Stimulated activated CD8-positive, alpha-beta memory T cell treated with anti-CD3 and anti-CD28 coated beads, Interleukin-7, amount 100 ng/mL, for 1 hour (primary cell): Measurements from ENCODE around the gene PRXL2C.
A peak's percentile ranks its signal among the peaks of the same experiment; 100 is the strongest.
"Not testable (repeated sequence)": the region's sequence is repeated elsewhere in the genome, so short reads cannot be mapped to it uniquely, and the experiment has no call there.

Experiments used
- DNase-seq, 2 donors: peaks; one replicate each; pipeline ENCODE4 v3.0.0-alpha.2; 2020; ENCODE audit warnings: low read depth in 2 of 2

Gene PRXL2C, protein sequence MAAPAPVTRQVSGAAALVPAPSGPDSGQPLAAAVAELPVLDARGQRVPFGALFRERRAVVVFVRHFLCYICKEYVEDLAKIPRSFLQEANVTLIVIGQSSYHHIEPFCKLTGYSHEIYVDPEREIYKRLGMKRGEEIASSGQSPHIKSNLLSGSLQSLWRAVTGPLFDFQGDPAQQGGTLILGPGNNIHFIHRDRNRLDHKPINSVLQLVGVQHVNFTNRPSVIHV

DNA sequence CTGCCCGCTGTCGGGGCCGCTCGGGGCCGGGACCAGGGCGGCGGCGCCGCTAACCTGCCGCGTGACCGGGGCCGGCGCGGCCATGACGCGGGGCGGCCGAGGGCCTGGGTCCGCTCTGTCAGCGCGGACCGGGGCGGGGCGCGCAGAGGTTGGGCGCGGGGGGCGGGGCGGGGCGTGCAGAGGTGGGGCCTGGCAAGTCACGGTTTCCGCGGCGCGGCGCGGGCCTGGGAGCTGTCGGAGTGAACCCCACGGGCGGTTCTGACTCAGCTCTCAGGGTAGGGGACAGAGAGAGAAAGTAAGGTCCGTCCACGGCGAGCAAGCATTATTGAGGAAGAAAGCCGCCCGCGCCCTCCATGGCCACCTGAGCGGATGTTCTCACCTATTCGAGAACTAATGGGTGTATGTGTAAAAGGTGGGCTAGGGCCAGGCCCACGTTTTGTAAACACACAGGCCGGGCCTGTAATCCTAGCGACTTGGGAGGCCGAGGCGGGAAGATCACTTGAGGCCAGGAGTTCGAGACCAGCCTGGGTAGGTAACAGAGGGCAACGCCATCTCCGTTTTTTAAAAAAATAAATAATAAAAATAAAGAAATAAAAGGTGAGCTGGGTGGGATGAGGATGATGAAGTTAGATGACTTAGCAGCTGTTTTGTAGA is at the start of gene PRXL2C:
Gene PRXL2C (minus strand): TSS at position 120 of the 654 bp plus-strand sequence. CDS start 36 bp downstream, at position 84.
- DNase-seq: peak; percentile 59 to 75

DNA sequence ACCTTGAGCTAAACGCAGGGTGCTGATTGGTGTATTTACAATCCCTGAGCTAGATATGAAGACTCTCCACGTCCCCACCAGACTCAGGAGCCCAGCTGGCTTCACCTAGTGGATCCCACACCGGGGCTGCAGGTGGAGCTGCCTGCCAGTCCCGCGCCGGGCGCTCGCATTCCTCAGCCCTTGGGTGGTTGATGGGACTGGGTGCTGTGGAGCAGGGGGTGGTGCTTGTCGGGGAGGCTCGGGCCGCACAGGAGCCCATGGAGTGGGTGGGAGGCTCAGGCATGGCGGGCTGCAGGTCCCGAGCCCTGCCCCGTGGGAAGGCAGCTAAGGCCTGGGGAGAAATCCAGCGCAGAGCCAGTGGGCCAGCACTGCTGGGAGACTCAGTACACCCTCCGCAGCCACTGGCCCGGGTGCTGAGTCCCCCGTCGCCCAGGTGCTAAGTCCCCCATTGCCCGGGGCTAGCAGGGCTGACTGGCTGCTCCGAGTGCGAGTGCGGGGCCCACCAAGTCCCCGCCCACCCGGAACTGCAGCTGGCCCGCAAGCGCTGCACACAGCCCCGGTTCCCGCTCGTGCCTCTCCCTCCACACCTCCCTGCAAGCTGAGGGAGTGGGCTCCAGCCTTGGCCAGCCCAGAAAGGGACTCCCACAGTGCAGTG is 45.7 kb upstream of the PRXL2C start:
- not testable (repeated sequence) for DNase-seq

DNA sequence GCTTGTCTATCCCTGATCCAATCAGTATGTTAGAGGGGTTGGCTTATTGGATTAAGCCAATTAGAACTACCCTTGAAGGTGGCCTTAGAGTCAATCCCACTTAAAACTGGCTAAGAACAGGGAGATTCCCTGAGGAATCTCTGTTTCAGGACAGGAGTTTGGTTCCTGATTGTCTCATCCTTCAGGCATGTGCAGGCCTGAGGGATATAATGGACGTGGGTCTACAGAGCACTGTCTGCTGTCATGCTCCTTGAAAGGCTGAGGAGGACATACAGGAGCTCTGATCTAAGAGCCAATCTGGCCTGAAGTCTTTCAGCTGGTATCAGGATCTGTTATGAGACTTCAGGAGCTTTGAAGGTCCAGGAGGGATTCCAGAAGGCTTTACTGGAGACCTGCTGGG is 36.2 kb upstream of the PRXL2C start:
- DNase-seq: no peak

DNA sequence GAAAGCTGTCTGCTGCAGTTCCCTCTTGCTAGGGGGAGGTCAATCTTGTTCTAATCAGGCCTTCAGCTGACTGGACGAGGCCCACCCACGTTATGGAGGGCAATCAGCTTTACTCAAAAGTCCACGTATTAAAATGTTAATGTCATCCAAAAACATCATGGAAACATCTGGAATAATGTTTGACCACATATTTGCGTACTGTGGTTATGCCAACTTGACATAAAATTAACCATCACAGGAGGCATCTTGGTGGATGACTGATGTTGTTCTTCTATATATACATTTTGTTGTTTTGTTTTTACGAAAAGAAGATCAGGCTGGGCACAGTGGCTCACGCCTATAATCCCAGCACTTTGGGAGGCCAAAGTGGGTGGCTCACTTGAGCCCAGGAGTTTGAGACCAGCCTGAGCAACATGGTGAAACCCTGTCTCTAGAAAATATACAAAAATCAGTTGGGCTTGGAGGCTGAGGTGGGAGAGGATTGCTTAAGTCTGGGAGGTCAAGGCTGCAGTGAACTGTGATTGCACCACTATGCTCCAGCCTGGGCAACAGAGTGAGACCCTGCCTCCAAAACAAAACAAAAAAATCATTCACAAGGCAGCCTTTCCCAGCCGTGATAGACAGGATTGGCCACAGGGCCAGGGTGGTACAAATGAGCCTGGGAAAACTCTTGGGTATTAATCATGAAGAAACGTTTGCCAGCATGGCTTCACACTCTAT is 33.8 kb upstream of the PRXL2C start:
- DNase-seq: no peak

DNA sequence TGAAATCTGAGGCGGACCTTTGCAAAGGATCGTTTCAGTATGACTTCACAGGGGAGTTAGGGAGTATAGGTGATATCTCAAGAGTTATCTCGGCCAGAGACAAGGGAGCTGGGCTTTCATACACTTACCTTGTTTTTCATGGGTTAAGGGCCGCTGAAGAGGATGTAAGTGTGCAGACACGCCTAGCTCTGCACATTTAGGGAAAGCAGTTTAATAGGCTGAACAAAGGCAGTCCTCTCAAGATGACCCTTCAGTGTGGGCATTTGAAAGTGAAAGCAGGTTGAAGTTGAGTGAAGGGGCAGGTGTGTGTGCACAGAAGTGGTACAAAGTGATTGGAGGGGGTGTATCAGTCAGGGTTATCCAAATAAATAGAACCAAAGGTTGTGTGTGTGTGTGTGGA is 33.1 kb upstream of the PRXL2C start:
- no peak for DNase-seq

DNA sequence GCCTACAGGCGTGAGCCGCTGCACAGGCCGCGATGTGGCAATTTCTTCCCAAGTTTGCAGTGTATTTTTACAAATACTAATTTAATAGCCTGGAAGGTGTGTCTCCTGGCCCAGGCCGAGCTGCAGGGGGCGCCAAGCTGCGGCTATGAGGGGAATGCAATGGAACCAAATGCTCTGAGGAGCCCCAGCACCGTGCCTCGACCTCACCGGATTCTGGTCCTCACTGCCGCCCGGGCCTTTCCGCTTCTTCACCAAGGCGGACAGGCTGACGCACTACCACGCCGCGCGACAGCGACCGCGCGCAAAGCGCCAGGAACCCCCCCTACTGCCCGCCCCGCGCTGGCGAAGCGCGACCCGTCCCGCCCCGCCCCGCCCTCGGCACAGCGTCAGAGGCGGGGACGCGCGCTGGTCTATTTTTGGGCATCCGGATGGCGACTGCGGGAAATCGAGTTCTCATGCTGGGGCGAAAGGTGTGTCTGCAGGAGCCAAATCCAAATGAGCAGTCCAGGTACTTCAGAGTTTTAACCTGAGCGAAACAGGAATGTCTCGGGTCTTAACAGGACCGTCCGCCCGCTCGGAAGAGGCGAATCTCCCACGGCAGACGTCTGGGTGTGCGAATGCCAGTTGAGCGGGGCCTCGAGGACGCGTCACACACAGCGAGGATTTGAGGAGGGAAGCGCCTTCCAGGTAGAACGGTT is 31.7 kb upstream of the PRXL2C start:
- peak; percentile 37 to 57 for DNase-seq

DNA sequence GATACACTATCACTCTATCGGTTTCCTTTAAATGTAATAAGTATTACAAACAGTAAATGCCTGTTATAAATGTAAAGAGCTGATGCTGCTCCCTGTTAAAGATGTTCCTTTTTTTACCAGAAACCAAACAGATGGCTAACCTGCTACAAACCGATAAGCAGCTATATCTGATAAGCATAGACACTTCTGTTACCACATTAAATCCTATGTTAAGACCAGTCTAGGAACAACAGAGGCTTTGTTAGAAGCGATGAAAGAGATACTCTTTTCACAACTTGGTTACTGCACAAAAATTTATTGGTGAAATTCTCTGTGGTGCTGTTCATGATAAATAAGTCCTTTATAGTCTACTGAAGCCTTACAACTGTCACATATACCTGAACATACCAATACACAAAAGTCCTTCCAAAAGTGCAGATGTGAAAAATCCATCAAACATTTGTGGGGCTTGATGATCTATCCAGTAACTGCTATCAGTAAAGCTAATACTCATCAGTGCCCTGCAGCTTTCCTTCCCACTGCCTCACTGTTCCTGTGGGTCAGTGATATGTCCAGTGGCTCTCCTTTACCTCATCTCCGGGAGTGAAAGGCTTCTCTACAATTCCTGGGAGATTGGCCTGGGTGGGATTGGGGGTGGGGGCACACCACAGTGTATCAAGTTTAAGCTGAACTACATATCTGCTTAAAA is 25.8 kb upstream of the PRXL2C start:
- no peak for DNase-seq

DNA sequence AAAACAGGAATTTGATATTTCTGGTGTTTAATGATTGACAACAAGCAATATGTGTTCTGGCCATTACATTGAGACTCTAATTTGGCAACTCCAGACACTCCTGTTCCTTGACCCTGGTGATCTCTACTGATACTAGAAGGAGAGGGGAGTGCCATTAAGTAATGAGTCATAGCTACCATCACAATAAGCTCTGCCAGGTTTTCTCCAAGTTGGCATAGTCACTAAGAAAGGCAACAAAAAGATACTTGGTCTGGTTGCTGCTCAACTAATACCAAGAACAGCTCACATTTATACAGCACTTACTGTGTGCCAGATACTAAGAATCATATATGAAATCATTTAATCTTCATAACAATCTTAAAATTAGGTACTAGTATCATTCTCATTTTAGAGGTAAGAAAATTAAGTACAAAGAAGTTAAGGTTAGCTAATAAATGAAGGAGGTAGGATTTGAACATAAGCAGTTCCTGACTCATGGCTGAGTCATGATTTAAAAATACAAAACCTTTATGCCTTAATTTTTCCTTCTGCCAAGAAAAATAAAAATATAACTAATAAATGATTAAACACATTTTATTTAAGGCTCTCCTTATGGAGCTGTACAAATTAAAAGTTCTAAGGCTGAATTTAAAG is 19.9 kb upstream of the PRXL2C start:
- DNase-seq: no peak

DNA sequence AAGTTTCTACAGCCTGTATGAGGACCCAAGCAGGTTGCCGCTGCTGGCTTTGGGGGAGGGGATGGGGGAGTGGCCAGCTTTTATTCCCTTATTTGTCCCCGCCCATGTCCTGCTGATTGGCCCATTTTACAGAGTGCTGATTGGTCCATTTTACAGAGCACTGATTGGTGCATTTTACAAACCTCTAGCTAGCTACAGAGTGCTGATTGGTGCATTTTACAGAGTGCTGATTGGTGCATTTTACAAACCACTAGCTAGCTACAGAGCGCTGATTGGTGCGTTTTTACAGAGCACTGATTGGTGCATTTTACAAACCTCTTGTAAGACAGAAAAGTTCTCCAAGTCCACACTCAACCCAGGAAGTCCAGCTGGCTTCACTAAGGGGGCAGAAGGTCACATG is 18.7 kb upstream of the PRXL2C start:
- DNase-seq: not testable (repeated sequence)

DNA sequence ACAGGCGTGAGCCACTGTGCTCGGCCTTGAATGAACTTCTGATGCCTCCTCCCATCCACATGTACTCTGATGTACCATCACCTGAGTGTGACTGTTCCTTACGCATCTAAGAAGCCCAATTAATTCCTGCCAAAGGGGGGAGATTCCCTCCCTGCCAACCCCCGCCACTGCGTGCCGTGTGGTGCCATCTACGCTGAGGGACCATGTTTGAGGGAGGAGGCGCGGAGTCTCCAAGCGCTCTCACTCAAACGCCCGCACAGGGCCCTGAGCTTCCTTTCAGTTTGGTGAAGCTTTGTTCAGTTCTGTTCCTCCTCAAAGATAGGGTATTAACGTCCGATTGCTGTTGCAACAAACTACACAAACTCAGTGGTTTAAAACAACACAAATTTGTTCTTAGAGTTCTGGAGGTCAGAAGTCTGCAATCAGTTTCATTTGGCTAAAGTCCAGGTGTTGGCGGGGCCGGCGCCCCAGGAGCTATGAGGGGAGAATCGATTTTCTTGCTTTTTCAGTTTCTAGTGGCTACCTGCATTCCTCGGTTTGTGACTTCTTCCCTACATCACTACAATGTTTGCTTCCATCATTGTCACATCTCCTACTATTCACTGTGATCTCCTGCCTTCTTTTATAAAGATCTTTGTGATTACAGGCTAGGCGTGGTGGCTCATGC is 13.9 kb upstream of the PRXL2C start:
- DNase-seq: no peak

DNA sequence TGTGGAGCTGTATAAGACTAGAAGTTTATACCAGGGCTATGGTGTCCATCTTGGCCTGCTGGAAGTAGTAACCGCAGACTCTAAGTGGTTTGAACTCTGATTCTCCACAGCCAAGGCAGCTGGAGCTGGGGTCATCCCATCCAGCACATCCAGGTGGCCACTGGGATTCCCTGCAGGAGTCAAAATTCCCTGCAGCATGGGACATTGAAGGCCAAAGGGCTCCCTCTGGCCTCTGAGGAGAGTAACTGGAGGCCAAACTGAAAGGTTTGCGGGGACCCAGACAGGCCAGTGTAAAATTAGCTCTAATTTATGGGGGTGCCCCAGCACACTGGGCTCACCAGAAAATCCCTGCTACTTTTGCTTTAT is 12.2 kb upstream of the PRXL2C start:
- no peak for DNase-seq

DNA sequence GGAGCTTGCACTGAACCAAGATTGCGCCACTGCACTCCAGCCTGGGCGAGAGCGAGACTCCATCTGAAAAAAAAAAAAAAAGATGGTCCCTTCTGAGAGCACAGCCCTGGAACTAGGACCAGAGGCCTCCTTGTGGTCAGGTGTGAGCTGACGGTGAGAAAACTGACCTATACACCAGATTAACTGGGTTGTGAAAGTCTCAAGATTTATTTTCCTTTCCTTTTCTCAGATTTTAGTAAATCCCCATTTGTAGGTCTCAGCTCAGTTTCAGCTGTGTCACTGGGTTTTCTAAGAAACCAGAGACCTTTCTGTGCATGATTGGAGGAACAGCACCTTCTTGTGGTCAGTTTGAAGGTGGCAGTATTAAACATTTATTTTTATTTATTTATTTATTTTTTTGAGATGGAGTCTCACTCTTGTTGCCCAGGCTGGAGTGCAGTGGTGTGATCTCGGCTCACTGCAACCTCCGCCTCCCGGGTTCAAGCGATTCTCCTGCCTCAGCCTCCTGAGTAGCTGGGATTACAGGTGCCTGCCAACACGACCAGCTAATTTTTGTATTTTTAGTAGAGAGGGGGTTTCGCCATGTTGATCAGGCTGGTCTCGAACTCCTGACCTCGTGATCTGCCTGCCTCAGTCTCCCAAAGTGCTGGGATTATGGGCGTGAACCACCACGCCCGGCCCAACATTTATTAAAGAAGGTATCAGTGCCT is 11.7 kb upstream of the PRXL2C start:
- not testable (repeated sequence) for DNase-seq

DNA sequence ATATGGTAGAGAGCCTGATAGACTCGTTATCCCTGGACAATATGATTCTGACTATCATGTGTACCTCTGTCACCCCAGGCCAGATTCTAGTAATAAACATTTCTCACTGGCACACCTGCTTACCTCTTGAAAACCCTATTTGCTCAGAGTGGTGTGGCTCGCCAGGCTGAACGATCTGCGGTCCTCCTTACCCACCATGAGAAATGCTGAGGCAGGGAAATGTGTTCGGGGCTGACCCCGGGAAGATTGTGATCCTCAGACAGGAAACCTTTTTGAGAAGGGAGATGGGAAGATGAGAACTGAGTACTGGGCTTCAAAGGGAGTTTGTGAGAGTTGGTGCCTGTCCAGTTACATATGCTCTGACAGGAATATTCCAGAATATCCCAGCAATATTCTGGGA is 10.7 kb upstream of the PRXL2C start:
- DNase-seq: no peak

DNA sequence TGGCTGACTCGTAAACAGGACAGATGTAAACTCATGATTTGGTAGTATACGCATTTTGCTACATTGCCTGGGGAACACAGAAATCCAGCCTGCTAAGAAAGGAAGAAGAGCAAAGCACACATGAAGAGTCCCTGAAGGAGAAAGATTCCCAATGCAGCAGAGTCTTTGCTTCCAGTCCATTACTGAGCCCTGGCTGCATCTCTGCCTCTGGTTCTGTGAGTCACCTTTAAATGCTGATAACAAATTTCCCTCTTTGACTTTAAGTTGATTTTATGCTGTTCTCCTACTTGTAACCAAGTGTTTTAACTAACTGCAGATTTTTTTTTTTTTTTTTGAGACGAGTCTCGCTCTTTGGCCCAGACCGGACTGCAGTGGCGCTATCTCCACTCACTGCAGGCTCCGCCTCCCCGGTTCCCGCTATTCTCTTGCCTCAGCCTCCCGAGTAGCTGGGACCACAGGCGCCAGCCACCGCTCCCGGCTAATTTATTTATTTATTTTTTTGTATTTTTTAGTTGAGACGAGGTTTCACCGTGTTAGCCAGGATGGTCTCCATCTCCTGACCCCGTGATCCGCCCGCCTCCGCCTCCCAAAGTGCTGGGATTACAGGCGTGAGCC is 8.5 kb upstream of the PRXL2C start:
- no peak for DNase-seq

DNA sequence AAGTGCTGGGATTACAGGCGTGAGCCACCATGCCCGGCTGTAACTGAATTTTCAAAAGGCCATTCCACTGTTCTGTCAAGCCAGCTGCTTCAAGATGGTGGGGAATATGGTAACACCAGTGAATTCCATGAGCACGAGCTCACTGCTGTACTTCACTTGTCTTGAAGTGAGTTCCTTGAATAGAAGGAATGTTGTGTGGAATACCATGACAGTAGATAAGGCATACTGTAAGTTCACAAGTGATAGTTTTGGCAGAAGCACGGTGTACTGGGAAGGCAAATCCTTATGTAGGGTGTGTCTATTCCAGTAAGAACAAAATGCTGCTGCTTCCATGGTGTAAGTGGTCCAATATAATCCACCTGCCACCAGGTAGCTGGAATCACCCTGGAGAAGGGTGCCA is 6.6 kb upstream of the PRXL2C start:
- no peak for DNase-seq

DNA sequence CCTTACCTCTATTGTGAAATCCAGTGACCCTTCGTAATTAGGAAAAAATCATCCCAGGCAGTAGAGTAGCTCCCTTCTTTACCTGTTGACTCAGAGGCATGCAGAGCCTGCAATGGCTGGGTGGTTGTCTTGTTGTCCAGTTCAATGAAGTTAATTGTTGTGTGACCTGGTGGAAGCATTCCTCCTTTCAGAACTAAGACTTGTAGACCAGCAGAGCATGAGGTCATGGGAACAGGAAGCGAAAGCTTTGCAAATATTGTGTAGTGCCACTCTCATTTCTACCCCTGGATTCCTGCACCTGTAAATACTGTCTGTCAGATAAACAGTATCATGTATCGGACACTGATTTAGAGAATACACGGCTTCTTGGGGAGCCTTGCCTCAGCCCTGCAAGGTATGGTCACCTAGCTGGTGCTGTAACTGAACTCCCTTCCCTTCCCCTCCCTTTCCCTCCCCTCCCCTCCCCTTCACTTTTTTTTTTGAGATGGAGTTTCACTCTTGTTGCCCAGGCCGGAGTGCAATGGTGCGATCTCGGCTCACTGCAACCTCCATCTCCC is 5.7 kb upstream of the PRXL2C start:
- no peak for DNase-seq

DNA sequence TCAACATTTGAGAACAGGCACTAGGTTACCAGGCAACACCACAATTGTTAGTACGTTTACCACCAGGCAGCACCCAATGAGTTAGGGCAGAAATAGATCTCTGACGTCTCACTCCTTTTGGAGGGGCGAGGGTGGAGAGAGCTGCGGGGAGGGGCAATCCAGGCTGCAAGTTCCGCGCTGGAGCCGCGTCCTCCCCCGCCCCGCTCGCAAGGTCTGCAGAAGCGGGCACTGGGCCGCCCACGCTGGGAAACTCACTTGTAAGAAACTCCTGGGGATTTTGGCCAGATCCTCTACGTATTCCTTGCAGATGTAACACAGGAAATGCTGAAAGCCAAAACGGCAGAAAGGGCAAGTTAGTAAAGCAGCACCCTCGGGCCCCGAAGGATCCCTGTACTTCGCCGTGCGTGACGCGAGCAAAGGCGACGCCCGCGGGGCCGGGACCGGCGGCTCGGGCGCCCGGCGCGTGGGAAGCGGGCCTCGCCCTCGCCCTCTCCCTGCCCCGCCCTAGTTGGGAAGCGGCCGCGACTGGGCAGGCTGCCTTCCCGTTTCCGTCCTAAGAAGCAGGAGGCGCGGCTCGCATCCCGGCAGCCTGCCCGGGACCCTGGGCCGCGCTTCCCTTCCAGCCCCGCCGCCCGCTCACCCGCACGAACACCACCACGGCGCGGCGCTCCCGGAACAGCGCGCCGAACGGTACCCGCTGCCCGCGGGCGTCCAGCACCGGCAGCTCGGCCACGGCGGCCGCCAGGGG is 493 bp downstream of the PRXL2C start:
- peak; percentile 39 to 43 for DNase-seq

DNA sequence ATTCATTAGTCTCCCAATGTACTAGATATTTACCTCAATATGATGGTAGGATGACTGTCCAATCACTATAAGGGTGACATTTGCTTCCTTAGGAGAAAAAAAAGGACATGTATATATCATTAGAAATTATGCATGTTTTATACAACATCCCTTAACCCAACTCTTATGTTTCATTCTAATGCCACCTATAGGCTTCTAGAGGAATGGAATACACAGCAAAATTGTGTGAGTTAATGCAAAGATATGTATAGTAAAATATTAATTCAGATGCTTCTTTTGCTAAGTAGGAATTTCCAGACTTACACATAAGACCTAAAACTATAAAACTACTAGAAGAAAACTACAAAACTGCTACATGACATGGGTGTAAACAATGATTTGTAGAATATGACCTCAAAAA is 3.5 kb downstream of the PRXL2C start:
- no peak for DNase-seq
